CD4-positive, alpha-beta T cell treated with Interferon gamma for 1 hour (primary cell): ENCODE measurements around the gene COX6A2.
A peak's percentile ranks its signal among the peaks of the same experiment; 100 is the strongest.
"Not testable (repeated sequence)": the region's sequence is repeated elsewhere in the genome, so short reads cannot be mapped to it uniquely, and the experiment has no call there.

ENCODE experiments used
- DNase-seq: peaks from one replicate; pipeline ENCODE4 v3.0.0-alpha.2; 2020

The COX6A2 gene

DNA sequence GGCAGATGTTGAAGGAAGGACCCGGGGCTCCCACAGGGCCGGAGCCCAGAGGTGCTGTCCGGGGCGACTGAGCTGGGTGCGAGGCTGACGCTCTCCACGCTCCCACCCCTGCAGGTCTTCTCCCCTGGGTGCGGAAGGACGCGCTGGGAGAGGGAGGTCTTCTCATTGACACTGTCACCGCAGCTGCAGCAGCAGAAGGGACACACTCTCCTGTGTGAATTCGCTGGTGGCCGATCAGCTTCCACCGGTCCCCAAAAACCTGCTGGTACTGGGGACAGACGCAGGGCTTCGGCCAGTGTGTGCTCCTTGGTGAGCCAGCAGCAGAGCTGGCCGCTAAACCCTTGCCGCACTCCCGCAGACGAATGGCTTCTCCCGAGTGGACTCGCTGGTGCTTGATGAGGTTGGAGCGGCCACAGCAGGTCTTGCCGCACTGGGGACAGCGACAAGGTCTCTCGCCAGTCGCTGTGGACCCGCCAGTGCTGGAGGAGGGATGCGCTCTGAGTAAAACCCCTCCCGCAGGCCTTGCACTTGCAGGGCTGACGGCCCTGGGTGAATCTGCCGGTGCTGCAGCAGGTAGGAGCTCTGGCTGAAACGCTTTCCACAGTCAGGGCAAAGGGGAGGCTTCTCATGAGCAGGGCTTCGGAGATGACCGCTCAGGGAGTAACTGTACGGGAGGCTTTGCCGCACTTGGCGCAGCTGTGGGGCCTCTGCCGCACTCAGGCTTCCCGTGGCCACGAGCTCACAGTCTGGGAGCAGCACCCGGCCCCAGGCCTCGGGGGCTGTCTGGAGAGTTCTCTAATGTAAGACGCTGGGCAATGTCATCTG, 8.3 kb upstream of the COX6A2 start:
- DNase-seq = no peak

DNA sequence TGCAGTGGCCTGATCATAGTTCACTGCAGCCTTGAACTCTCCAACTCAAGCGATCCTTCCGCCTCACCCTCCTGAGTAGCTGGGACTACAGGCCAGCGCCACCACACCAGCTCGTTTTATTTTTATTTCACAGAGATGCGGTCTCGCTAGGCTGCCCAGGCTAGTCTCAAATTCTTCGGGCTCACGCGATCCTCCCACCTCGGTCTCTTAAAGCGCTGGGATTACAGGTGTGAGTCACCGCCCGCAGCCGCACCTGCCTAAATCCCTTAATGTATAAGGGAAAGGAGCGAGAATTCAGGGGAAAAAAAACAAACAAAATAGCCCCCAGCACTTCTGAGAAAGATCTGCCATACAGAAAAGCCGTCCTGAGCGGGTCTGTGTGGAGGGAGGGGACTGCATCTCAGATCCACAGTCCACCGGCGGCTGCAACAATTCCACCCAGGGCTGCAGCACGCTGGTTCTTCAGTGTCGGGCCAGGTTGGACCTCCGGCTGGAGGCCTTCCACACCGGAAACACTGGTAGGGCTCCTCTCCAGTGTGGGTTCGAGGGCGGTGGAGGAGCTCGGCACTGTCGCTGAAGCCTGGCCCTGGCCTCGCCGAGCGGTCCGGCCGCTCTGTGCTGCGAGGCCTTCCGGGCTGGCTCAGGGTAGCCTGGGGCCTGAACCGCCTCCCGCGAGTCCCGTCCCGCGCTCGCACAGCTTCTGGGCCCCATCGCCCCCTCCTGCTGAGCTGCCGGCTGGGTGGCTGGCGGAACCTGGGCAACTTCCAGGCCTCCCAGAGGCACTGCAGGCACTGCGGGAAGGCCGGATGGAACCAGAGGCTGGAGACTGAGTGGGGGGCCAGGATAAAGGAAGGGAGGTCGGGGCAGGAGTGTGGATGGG, 7.4 kb upstream of the COX6A2 start:
- DNase-seq = no peak

DNA sequence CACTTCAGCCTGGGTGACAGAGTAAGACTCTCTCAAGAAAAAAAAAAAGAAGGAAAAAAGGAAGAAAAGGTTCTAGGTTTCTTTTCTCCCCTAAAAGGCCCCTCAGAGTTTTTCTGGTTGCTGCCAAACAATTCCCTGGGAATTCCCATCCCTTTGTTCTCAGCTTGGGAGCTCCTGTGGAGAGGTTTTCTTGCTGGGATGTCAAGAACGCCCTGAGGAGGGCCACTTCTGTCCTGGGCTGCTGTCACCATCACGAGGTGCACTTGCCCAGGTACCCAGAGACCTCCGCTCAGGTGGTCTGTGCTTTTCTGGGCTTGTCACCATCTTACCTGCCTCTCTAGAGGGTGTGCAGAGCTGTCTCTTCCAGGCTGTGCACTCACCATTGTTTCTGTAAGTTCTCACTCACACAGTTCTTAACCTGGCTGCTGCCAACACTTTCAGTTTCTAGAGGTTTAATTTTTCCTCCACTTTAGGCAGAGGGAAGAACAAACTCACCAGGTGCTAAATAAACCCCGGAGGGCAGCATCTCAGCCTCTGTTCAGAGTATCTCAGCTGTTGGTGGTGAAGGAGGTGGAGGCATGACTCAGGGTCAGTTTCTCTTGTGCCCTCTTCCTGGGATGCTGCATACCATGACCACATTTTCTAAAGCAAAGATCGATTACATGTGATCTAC, 2.4 kb upstream of the COX6A2 start:
- no peak for DNase-seq

DNA sequence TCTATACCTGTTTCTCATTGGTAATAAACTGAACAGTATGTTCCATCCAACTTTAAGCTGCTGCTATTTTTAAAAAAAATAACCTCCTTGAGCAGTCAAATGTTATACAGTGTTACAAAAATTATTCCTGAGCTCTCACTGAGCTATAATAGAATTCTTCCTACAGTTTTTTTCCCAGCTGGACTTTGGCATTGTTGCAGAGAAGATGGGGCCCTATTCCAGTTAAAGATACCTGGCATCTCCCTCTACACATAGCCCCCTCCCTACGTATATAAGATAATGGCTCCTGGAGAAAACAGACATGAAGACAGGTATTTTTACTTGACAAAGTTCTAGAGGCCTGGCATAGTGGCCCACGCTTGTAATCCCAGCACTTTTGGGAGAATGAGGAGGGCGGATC, 1.6 kb upstream of the COX6A2 start:
- DNase-seq = no peak

DNA sequence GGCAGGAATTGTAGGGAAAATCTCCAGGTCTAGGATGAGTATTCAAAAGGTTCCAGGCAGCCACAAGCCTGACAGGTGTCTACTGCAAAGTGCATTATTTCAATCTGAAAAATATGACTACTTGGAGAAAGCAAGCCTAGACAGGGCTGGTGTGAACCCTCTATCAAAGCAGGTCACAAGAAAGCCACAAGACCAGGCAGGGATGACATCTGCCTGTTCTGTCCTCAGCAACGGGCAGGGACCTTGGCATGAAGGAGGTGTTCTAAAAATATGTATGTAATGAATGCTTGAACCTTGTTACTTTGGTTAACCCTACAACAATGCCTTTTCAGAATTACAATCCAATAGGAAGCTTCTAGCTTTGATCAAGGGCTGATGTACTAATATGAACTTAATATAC, 1.2 kb upstream of the COX6A2 start:
- DNase-seq = no peak

DNA sequence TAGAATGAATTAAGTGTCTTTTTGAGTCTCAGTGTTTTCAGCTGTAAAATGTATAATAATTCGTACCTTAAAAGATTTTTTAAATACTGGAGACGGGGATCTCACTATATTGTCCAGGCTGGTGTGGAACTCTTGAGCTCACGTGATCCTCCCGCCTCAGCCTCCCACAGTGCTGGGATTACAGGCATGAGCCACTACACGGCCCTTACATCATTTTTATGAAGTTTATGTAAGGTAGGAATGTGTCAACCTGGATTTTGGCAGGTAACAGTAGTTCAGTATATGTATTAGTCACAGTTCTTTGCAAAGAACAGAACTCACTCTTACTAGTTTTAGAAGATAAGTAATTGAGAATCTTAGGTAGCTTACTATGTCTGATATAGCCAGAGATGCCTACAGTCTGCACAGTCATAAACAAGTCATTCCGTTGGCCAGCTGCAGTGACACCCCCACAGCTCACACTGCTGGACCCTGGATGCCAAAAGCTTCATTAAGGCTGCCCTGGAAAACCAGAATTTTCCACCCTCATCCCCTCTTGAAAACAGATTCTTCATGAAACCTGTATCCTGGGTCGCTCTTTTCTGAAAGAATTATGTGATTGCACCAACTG, 583 bp upstream of the COX6A2 start:
- no peak for DNase-seq

DNA sequence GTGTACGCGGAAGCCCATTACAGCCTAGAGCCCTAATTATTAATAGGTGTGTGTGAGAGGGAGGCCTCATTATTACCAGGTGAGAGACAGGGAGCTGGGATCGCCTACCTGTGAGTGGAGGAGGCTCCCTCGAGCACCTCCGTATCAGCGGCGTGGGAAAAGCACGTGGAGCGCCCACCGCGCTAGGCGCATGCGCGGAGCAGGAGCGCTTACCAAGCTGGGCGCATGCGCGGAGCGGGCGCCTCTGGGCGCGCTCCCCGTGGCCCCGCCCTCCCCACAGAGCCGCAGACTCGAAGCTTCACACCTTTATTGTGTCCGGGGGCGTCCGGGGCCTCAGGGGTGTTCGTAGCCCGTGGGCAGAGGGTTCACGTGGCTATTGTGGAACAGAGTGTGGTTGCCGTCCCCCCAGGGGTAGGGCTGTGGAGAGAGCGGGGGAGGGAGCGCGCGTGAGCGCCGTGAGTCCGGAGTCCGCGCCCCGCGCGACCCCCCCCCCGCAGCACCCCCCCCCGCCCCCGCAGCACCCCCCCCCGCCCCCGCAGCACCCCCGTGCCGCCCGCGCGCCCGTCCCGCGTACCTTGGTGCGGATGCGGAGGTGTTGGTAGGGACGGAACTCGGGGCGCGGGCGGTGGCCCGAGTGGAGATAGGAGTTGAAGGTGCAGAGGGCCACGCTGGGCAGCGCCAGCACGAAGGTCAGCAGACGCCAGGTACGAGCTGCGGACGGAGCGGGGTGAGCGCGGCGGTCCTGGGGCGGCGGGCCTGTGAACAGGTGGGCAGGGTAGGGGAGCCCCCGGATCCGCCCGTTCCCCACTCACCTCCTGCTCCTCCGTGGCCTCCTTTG, 500 bp downstream of the COX6A2 start:
- peak; percentile 78 for DNase-seq

DNA sequence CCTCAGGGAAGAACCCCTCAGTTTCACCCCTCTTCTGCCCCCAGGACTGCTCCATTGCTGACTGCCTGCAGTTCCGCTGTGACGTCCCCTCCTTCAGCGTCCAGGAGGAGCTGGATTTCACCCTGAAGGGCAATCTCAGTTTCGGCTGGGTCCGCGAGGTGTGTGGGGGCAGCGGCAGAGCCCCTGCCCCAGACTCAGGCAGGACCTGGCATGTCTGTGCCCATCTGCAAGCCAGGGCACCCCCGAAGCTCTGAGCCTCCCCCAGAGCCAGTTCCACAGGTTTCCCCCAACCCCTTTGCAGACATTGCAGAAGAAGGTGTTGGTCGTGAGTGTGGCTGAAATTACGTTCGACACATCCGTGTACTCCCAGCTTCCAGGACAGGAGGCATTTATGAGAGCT, 4.4 kb downstream of the COX6A2 start:
- no peak for DNase-seq

DNA sequence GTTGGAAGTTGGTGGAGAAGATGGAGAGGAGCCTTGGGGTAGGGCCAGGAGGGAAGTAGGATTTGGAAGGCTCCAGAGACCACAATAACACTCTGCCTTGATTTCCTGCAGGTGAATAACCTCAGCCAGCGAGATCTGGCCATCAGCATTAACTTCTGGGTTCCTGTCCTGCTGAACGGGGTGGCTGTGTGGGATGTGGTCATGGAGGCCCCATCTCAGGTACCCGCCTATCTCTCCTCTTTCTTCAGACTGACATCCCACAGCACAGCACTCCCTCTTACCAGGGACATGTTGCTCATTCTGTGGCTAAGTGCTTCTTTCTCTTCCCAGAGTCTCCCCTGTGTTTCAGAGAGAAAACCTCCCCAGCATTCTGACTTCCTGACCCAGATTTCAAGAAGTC, 4.9 kb downstream of the COX6A2 start:
- DNase-seq = no peak

DNA sequence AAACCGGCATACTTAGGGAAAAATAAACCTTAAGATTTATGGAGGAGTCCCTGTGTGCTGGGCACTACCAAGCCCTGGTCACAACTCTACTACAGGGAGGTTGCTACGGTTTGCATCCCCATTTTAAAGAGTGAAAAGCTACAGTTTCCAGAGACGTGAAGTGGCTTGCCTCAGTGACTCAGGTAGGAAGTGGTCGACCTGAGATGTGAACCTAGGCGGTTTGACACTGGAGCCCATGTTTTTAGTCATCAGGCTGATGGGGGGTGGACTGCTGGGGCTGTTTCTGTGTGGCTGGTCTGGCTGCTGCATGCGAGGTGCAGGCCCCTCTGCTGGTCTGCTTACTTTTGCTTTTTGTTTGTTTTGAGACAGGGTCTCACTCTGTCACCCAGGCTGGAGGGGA, 6.6 kb downstream of the COX6A2 start:
- DNase-seq = peak; percentile 34

DNA sequence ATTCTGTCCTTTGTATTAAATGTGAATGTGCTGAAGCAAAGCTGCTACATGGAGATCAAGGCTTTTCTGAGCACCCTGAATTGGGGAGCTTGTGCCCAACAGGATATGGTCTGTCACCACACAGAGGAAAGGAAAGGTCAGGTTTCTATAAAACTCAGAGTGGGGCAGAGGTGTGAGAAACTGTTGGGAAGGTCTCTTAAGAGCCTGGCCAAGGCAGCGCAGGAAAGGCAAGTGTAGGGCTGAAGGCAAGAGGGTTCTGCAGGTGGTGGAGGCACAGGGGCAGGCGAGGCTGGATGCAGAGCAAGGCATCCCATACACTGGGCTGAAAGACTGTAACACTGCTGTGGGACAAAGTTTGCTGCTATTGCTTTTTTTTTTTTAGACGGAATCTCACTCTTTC, 8.1 kb downstream of the COX6A2 start:
- no peak for DNase-seq

DNA sequence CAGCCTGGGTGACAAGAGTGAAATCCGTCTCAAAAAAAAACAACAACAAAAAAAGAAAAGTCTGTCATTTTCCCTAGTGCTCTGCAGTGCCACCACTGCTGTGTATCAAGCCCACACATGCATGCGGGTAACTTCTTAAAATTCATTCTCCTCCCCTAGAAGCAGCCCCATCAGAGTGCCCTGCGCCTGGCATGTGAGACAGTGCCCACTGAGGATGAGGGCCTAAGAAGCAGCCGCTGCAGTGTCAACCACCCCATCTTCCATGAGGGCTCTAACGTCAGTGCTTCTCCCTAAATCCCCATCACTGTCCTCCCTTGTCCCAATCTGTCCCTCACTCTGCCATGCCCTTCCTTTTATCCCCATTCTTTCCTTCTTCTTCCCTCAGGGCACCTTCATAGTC, 10.2 kb downstream of the COX6A2 start:
- DNase-seq = no peak

DNA sequence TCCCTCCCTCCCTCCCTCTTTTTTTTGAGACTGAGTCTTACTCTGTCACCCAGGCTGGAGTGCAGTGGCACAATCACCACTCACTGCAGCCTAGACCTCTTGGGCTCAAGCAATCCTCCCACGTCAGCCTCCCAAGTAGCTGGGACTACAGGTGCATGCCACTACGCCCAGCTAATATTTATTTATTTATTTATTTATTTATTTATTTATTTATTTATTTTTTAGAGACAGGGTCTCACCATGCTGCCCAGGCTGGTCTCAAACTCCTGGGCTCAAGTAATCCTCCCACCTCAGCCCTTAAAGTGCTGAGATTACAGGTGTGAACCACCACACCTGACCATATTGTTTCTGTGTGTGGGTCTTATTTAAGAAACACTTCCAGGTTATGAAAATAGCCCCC, 11.1 kb downstream of the COX6A2 start:
- DNase-seq = not testable (repeated sequence)

DNA sequence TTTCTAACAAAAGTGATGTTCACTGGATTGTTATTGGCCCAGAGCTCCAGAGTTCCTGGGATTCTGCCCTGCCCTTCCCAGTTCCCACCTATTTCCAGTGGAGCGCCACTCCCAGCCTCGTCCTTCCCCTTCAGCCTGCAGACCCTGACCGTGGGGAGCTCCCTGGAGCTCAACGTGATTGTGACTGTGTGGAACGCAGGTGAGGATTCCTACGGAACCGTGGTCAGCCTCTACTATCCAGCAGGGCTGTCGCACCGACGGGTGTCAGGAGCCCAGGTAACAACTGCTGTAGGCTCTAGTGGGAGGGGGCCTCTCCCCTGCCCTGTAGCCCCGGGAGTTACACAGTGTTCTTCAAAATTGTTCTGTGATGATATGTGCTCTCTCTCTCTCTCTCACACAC, 11.8 kb downstream of the COX6A2 start:
- no peak for DNase-seq

DNA sequence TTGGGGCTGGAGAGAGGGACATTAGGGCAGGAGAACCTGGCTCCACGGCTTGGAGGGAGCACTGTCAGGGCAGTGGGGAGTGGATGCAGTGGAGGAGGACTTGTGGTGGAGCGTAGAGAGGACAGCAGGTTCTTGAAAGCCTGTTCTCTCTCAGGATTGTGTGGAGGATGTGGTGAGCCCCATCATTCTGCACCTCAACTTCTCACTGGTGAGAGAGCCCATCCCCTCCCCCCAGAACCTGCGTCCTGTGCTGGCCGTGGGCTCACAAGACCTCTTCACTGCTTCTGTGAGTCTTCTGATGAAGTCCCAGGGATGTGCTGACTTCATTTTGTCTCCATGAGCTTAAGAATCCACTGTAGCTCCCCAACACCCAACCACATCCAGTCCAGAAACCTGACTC, 13.5 kb downstream of the COX6A2 start:
- DNase-seq = peak; percentile 9

DNA sequence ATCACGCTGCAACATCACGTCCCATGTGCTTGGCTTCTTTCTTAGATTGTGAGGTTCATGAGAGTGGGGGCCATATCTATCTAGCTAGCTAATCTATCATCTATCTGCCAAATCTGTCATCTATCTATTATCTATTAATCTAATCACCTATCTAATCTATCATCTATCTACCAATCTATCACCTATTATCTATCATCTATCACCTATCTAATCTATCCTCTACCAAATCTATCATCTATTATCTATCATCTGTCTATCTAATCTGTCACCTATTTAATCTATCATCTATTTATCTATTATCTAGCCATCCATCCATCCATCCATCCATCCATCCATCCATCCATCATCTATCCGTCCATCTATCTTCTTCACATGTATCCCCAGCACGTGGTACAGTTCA, 14.2 kb downstream of the COX6A2 start:
- DNase-seq = no peak

DNA sequence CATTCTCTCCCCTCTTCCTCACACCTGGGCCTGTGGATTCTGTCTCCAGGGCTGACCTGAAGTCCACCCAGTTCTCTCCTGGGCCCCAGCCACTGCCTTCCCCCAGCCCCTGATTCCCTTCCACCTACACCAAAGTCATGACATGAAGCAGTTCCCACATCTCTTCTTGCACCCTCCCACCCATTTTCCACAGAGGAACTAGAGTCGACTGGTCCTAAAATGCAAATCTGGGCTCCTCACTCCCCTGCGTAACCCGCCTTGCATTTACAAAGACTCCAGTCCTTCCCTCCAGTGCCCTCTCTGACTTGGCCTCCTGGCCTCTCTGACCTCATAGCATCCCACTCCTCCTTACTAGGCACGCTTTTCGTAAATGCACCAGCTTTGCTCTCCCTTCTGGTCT, 14.8 kb downstream of the COX6A2 start:
- DNase-seq = no peak

DNA sequence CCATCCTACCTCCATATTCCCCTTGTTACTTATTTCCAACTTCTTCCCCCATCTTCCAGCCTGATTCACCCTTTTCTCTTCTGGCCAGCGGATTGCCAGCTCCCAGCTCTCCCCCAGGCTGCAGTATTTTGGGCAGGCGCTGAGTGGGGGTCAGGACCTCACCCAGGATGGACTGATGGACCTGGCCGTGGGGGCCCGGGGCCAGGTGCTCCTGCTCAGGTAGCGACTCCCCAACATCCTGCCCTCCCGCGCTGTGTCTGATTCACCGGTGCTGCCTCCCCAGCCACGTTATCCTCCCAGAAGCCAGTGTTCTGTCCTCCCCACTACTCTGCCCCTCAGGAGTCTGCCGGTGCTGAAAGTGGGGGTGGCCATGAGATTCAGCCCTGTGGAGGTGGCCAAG, 15.4 kb downstream of the COX6A2 start:
- DNase-seq = no peak

DNA sequence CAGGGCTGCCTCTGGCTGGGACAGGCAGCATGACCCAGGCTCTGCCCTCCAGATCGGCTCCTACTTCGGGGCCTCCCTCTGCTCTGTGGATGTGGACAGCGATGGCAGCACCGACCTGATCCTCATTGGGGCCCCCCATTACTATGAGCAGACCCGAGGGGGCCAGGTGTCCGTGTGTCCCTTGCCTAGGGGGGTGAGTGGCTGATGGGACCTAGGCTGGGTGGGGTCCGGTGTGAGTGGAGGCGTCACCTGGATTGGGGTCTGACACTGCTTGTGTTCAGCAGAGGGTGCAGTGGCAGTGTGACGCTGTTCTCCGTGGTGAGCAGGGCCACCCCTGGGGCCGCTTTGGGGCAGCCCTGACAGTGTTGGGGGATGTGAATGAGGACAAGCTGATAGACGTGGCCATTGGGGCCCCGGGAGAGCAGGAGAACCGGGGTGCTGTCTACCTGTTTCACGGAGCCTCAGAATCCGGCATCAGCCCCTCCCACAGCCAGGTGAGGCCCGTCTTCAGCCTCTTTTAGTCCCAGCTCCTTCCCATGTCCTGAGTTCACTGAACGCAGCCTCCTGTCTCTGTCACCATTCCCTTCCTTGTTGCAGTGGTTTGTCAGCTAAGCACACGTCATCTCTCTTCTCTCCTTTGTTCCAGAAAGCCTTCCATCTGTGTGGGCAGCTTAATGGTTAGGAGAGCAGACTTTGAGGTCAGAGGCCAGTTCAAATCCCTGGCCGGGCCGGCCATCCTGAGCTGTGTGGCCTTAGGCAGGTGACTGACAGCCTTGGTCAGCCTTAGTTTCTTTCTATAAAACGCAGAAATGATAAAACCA, 16.9 kb downstream of the COX6A2 start:
- DNase-seq = no peak

DNA sequence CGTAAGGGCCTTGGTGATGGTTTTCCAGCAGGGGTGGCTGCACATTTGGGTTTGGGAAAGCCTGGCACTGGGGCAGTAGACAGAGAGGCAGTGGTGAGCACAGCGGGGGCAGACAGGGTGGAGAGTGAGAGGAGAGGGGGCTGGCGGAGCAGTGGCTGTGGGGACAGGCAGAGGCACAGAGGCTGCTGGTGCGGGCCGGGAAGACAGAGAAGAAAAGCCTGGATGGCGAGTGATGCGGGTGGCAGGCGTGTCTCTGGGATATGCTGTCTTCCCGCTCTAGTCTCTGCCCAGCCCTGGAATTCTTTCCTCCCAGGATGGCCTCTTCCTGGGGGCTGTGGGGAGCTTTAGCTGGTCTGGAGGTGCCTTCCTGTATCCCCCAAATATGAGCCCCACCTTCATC, 18.1 kb downstream of the COX6A2 start:
- DNase-seq = no peak

DNA sequence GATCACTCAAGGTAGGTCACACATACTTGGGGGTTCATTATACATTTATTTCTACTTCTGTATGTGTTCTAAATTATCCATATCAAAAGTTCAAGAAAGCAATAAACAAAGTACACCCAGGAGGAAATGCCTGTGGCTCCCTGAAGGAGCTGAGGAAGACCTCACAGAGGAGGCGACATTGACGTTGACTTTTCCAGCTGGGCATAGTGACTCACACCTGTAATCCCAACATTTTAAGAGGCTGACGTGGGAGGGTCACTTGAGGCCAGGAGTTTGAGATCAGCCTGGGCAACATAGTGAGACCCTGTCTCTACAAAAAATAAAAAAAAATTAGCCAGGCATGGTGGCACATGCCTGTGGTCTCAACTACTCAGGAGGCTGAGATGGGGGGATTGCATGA, 18.7 kb downstream of the COX6A2 start:
- DNase-seq = no peak
